NCI-H2081 treated with DMSO at 0.1 percent for 48 hours (cell line): ENCODE measurements around the gene OR9A2.
"Not testable (repeated sequence)": the region's sequence is repeated elsewhere in the genome, so short reads cannot be mapped to it uniquely, and the experiment has no call there.

Experiments
- DNase-seq: peaks from one replicate; lab custom pipeline; 2025; lab: John Stamatoyannopoulos, UW

The OR9A2 gene

DNA sequence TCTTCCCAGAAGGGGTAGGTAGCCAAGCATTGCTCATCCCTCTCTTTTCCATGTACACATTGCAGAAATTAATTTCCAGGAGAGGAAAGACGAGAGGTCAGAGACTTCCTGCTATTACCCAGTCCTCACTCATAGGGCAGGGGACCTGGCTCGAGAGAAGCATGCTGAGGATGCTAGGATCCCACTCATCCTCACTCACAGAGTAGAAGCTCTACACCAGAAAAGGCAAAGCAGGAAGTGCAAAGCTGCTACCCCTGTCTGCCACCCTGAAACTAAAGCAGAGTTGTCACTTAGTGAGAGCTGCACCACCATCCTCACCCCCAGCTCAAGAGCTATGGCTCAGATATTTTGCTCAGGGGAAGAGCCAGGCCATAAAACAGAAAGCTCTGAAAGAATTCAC lies 9.9 kb downstream of the OR9A2 start:
- no peak for DNase-seq

- no peak for DNase-seq
Observed at GRCh38 chr7:143015926-143016490, 10.9 kb downstream of the OR9A2 start.

GRCh38 chr7:143015084-143015483 lies 11.8 kb downstream of the OR9A2 start:
- no peak for DNase-seq

DNA sequence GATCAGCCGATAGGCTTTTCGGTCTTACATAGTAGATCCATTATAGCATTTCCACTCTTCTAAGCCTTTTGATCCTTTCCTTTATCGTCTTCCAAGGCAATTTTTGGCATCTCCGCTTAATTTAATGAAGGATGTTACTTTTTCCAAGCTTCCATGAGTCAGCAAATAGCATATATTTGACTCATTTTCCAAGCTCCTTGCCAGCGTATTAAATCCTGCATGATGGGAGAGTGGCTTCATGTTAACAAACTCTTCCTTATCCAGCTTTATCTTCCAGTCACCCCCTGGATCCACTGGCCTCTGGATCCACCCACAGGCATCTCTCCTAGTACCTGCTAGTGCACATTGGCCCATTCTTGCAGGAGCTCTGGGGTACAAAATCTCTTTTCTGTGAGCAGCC lies 13.0 kb downstream of the OR9A2 start:
- DNase-seq = no peak

DNA sequence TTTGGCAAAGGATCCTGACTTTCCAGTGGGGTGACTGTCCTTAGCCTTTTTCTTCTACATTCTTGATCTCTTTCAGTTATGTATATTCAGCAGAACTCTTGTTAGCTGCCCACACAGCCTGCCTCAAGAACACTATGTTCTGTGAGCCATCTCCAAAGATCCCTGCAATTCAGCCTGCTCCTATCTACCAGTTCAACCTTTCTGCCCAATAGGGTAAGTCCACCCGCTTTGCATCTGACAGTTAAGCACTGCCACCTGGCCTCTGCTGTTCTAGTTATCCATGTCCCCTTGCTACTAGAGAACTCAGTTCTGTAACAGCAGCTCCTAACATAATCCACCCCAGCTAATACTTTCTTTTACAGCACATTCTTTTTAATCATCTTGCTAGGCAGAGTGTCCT lies 13.5 kb downstream of the OR9A2 start:
- DNase-seq = no peak

- no peak for DNase-seq
Observed at GRCh38 chr7:143012409-143012808, 14.5 kb downstream of the OR9A2 start.

DNA sequence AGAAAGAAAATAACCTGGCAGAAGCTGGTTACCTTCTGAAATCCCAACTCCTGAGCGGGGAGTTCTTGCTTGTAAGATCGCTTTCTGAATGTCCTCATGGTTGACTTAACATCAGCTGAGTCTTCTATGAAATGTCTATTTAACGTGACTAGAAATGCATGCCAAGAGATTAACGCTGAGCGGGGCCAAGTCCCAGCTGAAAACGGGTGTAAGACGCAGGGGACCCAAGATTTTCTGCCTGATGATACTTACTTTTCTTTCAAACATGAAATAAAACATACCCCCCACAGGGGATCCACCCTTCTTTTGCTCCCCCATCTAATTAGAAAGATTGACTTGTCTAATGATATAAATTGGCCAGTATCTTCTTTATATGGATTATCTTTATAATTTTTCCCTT lies 14.9 kb downstream of the OR9A2 start:
- no peak for DNase-seq

DNA sequence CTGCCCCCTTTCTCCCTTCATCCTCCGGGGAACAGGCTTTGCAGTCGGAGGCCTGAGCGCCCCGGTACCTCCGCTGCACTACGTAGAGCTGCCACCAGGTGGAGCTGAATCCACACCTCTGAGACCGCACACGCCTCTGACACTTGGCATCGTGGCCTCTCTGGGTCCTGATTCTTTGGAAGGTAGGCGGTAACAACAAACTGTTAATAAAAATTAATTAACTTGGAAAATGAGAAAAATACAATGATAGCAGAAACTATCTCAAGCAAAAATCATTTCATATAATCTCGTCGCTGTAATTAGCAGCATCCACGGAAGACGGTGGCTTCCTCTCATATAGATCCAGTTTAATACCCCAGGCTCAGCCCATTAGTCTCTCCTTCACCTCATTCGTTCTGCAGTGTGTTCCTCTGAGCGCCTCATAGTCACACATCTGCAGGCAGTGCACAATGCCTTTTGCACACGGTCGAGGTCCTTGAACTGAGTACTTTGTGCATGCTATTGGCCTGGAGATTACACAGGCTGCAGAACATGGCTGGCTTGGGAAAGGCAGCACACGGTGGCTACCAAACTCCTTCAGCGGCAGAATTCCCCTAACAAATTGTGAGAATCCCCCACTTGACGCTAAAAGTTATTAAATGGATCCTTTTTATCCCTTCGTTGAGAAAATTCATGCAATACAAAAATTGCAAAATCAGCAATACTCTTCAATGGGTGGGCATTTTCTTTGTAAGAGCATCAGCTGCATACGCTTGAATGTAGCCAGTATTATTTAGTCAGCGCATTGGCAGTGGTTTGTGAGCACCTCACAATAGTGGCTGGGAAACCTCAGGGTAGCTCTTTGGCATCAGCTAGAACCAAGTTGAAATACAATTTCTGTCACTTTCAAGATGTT lies 18.7 kb downstream of the OR9A2 start:
- DNase-seq = no peak

GRCh38 chr7:143005632-143006260 lies 21.2 kb downstream of the OR9A2 start:
- no peak for DNase-seq

- DNase-seq = no peak
Observed at GRCh38 chr7:143003393-143004051, 23.4 kb downstream of the OR9A2 start.

GRCh38 chr7:143002898-143003297 lies 24.0 kb downstream of the OR9A2 start:
- no peak for DNase-seq

- no peak for DNase-seq
Observed at GRCh38 chr7:143002106-143002505, 24.8 kb downstream of the OR9A2 start.

DNA sequence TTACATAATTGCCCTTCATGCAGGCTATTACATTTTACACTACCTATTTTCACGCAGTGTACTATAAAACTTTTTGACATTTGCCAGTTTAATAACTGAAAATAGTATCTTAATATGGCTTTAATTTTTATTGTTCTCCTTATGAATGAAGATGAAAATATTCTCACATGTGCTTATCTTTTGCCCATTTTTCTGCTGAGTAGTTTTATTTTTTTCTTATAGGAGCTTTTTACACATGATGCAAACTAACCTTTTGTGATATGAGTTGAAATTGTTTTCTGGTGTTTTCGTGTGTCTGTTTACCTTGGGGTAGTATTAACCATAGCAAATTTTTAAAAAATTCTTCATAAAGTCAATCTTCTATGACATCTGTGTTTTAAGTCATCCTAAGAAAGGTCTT lies 26.3 kb downstream of the OR9A2 start:
- no peak for DNase-seq

DNA sequence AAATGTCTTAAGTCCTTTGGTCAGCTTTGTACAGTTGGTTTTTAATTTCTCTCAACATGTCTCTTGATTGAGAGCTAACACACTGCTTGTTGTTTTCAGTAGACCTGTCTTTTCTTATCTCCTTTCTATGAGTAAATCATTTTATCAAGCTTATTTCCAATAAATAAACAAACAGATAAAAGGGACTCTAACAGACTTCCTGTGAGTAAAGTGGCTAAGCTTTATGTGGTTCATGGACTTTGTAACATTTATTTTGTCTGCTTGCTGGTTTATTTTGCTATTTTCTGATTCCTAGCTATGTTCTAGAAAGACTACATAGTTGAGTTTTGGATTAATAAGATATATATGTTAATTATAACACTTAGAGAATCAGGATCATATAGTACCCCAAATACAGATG lies 27.1 kb downstream of the OR9A2 start:
- DNase-seq = no peak

DNA sequence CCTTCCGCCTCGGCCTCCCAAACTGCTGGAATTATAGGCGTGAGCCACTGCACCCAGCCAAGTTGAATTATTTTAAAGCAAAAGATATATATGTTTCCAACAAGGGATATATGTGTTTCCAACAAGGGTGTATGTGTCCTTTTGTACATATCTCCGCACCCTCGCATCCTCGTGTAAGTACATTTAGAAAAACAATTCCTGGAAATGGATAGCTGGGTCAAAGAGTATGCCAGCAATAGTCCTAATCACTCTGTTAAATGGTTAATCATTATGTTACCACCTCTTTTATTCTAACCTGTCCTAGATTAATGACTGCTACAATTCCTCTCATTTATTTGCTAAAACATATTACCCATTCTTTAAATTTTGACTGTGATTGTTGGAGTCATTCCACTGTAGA lies 28.0 kb downstream of the OR9A2 start:
- DNase-seq = no peak

- no peak for DNase-seq
Observed at GRCh38 chr7:142997456-142997989, 29.4 kb downstream of the OR9A2 start.

DNA sequence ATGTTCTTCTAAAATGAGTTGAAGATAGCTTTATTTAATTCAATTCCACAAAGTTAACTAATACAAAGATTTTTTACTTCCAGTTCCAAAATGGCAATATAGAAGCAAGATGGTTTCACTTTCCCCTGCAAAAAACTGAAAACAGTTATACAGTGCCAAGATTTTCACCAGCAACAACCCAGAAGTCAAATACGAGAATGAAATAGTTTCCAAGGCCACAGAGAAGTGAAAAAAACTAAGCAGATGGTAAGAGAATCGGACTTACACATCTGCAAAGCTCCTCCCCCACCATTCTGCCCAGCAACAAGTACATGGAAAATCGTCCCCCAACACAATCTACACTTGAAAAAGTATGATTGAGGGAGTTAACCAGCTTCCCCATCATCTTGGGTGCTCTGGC lies 34.5 kb downstream of the OR9A2 start:
- no peak for DNase-seq

GRCh38 chr7:142984297-142984696 lies 42.6 kb downstream of the OR9A2 start:
- no peak for DNase-seq

- DNase-seq = no peak
Observed at GRCh38 chr7:142983825-142984224, 43.1 kb downstream of the OR9A2 start.

DNA sequence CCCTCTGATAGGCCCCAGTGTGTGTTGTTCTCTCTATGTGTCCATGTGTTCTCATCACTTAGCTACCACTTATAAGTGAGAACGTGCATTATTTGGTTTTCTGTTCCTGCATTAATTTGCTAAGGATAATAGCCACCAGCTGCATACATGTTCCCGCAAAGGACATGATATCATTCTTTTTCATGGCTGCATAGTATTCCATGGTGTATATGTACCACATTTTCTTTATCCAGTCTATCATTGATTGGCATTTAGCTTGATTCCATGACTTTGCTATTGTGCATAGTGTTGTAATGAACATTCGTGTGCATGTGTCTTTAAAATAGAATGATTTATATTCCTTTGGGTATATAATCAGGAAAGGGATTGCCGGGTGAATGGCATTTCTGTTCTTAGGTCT lies 48.5 kb downstream of the OR9A2 start:
- not testable (repeated sequence) for DNase-seq
